ENCODE data around the gene SLC7A4.

Gene SLC7A4

GRCh38 chr22:20996598-20997535 is 35.5 kb downstream of the SLC7A4 start:
- DNase-seq: no peak

- DNase-seq: no peak
These were observed 36.3 kb downstream of the SLC7A4 start for GRCh38 chr22:20996031-20996410.

- DNase-seq: no peak
These were observed 36.9 kb downstream of the SLC7A4 start for GRCh38 chr22:20995329-20996030.

GRCh38 chr22:20994902-20995241 is 37.5 kb downstream of the SLC7A4 start:
- no peak for DNase-seq

- DNase-seq: no peak
These were observed 38.0 kb downstream of the SLC7A4 start for GRCh38 chr22:20994128-20994901.

- no peak for DNase-seq
These were observed 38.8 kb downstream of the SLC7A4 start for GRCh38 chr22:20993304-20994127.

- no peak for DNase-seq
These were observed 39.7 kb downstream of the SLC7A4 start for GRCh38 chr22:20992456-20993303.

- no peak for DNase-seq
These were observed 40.3 kb downstream of the SLC7A4 start for GRCh38 chr22:20992056-20992442.

- DNase-seq: no peak
These were observed 40.9 kb downstream of the SLC7A4 start for GRCh38 chr22:20991252-20992055.

- DNase-seq: no peak
These were observed 41.9 kb downstream of the SLC7A4 start for GRCh38 chr22:20990184-20991180.

- DNase-seq: no peak
These were observed 42.8 kb downstream of the SLC7A4 start for GRCh38 chr22:20989323-20990138.

GRCh38 chr22:20988573-20989322 is 43.6 kb downstream of the SLC7A4 start:
- no peak for DNase-seq

- DNase-seq: no peak
These were observed 45.0 kb downstream of the SLC7A4 start for GRCh38 chr22:20987375-20987774.

GRCh38 chr22:20986365-20986764 is 46.0 kb downstream of the SLC7A4 start:
- DNase-seq: no peak

GRCh38 chr22:20985720-20986119 is 46.6 kb downstream of the SLC7A4 start:
- no peak for DNase-seq

GRCh38 chr22:20983081-20983771 is 49.1 kb downstream of the SLC7A4 start:
- no peak for DNase-seq

- no peak for DNase-seq
These were observed 49.8 kb downstream of the SLC7A4 start for GRCh38 chr22:20982563-20982882.
